Naive thymus-derived CD4-positive, alpha-beta T cell (primary cell): Measurements from ENCODE around the gene SPEM2. TPM values are rescaled to one million over a fixed set of nuclear protein-coding genes. Genes with fewer than 3 reads are reported as not detected.

Source experiments
- ATAC-seq: fragments of 150-1000 bp; cut with Tn5 transposase; 2 replicates; pipeline ENCODE4 v1.10.0; 2021; ENCODE audit warnings: mild to moderate bottlenecking, moderate library complexity
- CTCF ChIA-PET: fragments of 350-600 bp; sonication (Branson Sonifier 250); formaldehyde crosslinking; loops from one replicate; lab custom pipeline; 2021; ENCODE audit warnings: antibody characterized with exemption; lab: Charles Lee
- POLR2A ChIA-PET: fragments of 350-600 bp; sonication (Branson Sonifier 250); formaldehyde crosslinking; loops from one replicate; lab custom pipeline; 2021; ENCODE audit warnings: antibody characterized with exemption, inconsistent platforms; lab: Charles Lee
- DNase-seq, 9 donors: peaks; one replicate each; pipeline versions ENCODE4 v3.0.0 to v3.0.0-alpha.2; 2020 to 2022; ENCODE audit warnings: mixed read lengths in 1 of 9
- H3K27ac ChIP-seq: one replicate; pipeline ENCODE4 v1.7.0; 2013; ENCODE audit warnings: mild to moderate bottlenecking, low read depth, low read length, moderate library complexity
- H3K27me3 ChIP-seq, 2 donors: one replicate each; pipeline ENCODE4 v1.7.0; 2013; ENCODE audit warnings: low read length in 2 of 2, mild to moderate bottlenecking in 2 of 2, moderate library complexity in 2 of 2; ENCODE audit not compliant: control insufficient read depth in 2 of 2, insufficient read depth in 2 of 2
- H3K36me3 ChIP-seq, 3 experiments: 1 replicate in 2 of 3; 2 replicates in 1 of 3; pipeline ENCODE4 v1.7.0; 2013; ENCODE audit warnings: low read length in 3 of 3, mild to moderate bottlenecking in 3 of 3, moderate library complexity in 1 of 3; ENCODE audit not compliant: insufficient read depth in 3 of 3, control insufficient read depth in 2 of 3
- H3K4me1 ChIP-seq, 2 donors: one replicate each; pipeline ENCODE4 v1.7.0; 2013; ENCODE audit warnings: low read length in 2 of 2, mild to moderate bottlenecking in 2 of 2, moderate library complexity in 1 of 2; ENCODE audit not compliant: control insufficient read depth in 2 of 2, insufficient read depth in 2 of 2
- H3K4me3 ChIP-seq: 2 replicates; pipeline ENCODE4 v1.7.0; 2013; ENCODE audit warnings: mild to moderate bottlenecking, low read length
- H3K9me3 ChIP-seq, 3 experiments: 1 replicate in 2 of 3; 2 replicates in 1 of 3; pipeline ENCODE4 v1.7.0; 2013; ENCODE audit warnings: low read length in 3 of 3; ENCODE audit not compliant: control insufficient read depth in 2 of 3
- H3K27ac Mint-ChIP-seq, 9 donors: one replicate each; pipeline ENCODE4 v1.8.0; 2020 to 2022; ENCODE audit warnings: mixed read lengths in 9 of 9, mild to moderate bottlenecking in 8 of 9, moderate library complexity in 5 of 9, inconsistent platforms in 2 of 9
- H3K27me3 Mint-ChIP-seq, 5 donors: one replicate each; pipeline ENCODE4 v1.8.0; 2021 to 2022; ENCODE audit warnings: mixed read lengths in 5 of 5, mild to moderate bottlenecking in 1 of 5
- H3K36me3 Mint-ChIP-seq, 5 donors: one replicate each; pipeline ENCODE4 v1.8.0; 2020 to 2022; ENCODE audit warnings: mixed read lengths in 5 of 5, mild to moderate bottlenecking in 3 of 5, inconsistent platforms in 1 of 5
- H3K4me1 Mint-ChIP-seq, 7 donors: one replicate each; pipeline ENCODE4 v1.8.0; 2020 to 2022; ENCODE audit warnings: mixed read lengths in 7 of 7, mild to moderate bottlenecking in 3 of 7, inconsistent platforms in 1 of 7
- H3K4me3 Mint-ChIP-seq, 10 donors: one replicate each; pipeline ENCODE4 v1.8.0; 2020 to 2022; ENCODE audit warnings: mild to moderate bottlenecking in 10 of 10, mixed read lengths in 10 of 10, moderate library complexity in 6 of 10, inconsistent platforms in 2 of 10
- H3K9me3 Mint-ChIP-seq, 11 donors: one replicate each; pipeline ENCODE4 v1.8.0; 2020 to 2022; ENCODE audit warnings: mixed read lengths in 11 of 11, mild to moderate bottlenecking in 4 of 11, inconsistent platforms in 1 of 11, moderate library complexity in 1 of 11
- intact Hi-C, 2 donors: fragments of 100-400 bp; cut with micrococcal nuclease; formaldehyde crosslinking; loops; one replicate each; pipeline ENCODE4 v1.15.1; 2023
- polyA plus RNA-seq, 2 donors: library from polyadenylated mRNA; unstranded; fragments of 300-500 nt; fragmentation: Illumina TruSeq; gene quantifications; one replicate each; pipeline ENCODE4 v1.2.3, GENCODE V29; 2021
- total RNA-seq, 6 experiments: library from RNA in 5 of 6; stranded (reverse) in 5 of 6; gene quantifications; 1 replicate in 5 of 6; 2 replicates in 1 of 6; pipeline ENCODE4 v1.2.3 and lab custom pipeline; 2021 to 2026

Gene SPEM2
- total and polyA plus RNA-seq, 7 experiments from 2014 or later = not detected

DNA sequence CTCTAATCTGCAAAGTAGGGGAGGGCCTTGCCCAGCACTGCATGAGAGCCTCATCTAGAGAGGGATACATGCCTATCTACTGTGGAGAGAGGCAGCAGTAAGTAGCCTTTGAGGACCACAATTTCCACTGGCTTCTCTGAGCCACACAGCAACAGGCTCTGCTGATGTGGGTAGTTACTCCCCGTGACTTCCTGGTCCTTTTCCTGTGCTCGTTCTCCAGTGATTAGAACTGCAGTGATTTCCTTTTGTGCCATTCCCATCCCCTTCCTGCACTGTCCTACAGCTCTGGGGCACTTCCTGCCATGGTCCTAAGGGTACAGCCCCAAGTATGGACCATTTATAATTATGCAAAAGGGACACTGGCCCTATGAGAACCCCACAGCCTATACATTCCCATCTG is 34.1 kb upstream of the SPEM2 start:
- Mint-ChIP-seq H3K36me3 (peaks cover 0 to 25% (median 19%) of the 10 kb centered on the region in 5 donors), H3K9me3 (no peaks in the 10 kb centered on the region), H3K27ac (peak overlapping the region in 6 of 9 donors; percentile 34 to 82 (median 62)), H3K4me1 (peaks cover 25 to 48% (median 30%) of the 10 kb centered on the region in 7 donors), H3K4me3 (peak overlapping the region in 5 of 10 donors; percentile 1 to 97 (median 71)), H3K27me3 (no peaks in the 10 kb centered on the region)
- Histone ChIP-seq H3K27me3 (no peaks in the 10 kb centered on the region), H3K4me3 (no peak overlapping the region), H3K36me3 (peaks cover 8 to 64% (median 16%) of the 10 kb centered on the region in 3 experiments), H3K4me1 (peaks cover 7 to 25% of the 10 kb centered on the region in 2 donors), H3K9me3 (no peaks in the 10 kb centered on the region), H3K27ac (peak overlapping the region; percentile 39)
- no peak for DNase-seq
- ATAC-seq = no peak
- POLR2A ChIA-PET = interaction anchor here (0.6 to 5.9 kb wide), 5 partner anchors 10 to 509 kb away, joined by 3 to 38 read pairs (median 3); partner anchors contain the start of genes DVL2 and TMEM256
- intact Hi-C loops = loop anchor here in 1 of 2 donors (5.0 kb wide), 1 partner anchor 66 kb away; no protein-coding TSS in a partner anchor
- CTCF ChIA-PET = no interaction called here

DNA sequence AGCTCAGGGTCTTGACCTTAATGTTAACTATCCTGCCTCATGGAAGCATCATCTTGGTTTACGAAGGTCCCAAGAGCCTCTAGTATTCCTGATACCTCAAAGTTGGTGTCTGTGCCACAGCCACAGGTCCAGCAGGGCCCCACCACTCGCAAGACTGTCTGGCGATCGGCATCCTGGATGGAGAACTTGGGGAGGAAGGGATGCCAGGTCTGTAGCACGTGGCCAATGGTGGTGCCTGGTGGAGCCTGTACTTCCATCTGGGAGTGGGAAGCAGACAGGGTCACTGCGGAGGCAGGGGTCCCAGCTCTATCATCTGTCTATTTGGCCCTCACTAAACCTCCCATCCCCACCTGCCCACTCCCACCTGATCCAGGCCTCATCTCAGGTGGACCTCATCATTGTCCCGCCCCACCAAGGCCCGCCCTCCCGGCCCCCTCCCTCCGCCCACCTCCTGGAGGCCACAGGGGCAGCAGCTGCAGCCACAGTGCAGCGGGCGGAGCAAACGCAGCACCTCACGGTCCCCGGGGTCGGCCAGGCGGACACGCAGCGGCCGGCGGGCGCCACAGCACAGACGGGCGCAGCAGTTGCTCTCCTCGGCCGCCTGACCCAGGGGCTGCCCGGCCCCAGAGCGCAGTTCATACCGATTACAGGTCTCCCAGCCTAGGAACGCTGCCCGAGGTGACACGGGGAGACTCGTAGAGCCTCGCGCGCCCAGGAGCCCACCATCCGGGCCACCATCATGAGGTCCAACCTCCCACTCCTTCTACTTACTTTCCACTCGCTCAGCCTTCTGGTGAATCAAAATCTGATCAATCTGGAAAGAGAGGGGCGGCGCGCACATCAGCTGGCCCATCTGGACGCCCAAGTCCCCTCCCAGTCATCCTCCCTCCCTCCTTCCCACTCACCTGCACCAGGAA is 32.5 kb upstream of the SPEM2 start:
- Mint-ChIP-seq H3K27ac (peak overlapping the region in 8 of 9 donors; percentile 18 to 97 (median 78)), H3K36me3 (peaks cover 0 to 25% (median 19%) of the 10 kb centered on the region in 5 donors), H3K4me1 (peaks cover 25 to 48% (median 28%) of the 10 kb centered on the region in 7 donors), H3K4me3 (peak overlapping the region; percentile 58 to 97 (median 94)), H3K9me3 (no peaks in the 10 kb centered on the region), H3K27me3 (no peaks in the 10 kb centered on the region)
- no peaks in the 10 kb centered on the region for H3K9me3 ChIP-seq
- intact Hi-C loops = loop anchor here in 1 of 2 donors (5.0 kb wide), 1 partner anchor 64 kb away; no protein-coding TSS in a partner anchor
- H3K4me1 ChIP-seq = peaks cover 7 to 25% of the 10 kb centered on the region in 2 donors
- no peak for ATAC-seq
- peaks cover 8 to 49% (median 16%) of the 10 kb centered on the region in 3 experiments for H3K36me3 ChIP-seq
- peak overlapping the region; percentile 87 for H3K27ac ChIP-seq
- no peaks in the 10 kb centered on the region for H3K27me3 ChIP-seq
- ChIA-PET CTCF (interaction anchor here (0.6 to 2.2 kb wide), 2 partner anchors 37 to 63 kb away, joined by 3 to 7 read pairs; partner anchors contain the start of gene TMEM95), POLR2A (interaction anchor here (0.5 to 5.9 kb wide), 6 partner anchors 9 to 767 kb away, joined by 3 to 38 read pairs (median 4); partner anchors contain the start of genes POLR2A and TMEM256)
- DNase-seq = no peak
- peak overlapping the region; percentile 94 for H3K4me3 ChIP-seq

DNA sequence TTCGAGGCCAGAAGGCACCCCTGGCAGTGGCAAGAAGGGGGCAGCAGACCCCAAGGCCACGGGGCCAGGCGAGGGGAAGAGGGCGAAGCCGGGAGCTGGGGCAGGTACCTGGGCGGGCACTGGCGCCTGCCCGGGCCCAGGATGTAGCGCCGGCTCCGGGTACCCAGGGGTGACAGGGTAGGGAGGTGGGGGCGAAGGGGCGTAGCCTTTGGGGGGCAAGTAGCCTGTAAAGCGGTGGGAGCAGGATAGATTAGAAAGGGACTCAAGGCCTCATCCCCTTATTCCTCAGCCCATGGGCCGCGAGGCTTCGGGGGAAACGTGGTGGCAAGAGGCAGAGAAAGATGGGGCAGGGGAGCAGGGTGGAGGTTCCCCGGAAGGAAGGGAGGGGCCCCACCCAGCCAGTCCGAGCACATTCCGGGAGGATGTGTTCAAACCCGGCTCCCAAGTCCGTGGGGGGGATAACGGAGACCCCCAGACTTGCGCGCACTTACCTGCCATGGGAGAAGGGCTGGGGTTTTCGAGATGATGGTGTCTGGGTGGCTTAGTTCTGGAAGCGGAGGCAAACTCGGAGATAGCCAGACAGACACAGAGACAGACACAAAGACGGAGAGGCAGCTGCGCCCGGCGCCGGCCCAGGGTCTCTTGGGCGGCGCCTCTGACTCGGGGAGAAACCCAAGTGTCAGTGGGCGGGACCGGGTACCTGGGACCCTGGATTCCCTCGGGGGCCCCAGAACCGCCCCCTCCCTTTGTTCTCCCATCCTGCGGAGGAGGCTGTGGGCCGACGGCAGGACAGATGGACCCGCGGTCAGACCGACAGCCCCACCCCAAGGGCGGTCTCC is 31.6 kb upstream of the SPEM2 start:
- Mint-ChIP-seq H3K9me3 (no peaks in the 10 kb centered on the region), H3K4me3 (peak overlapping the region; percentile 89 to 97 (median 95)), H3K36me3 (peaks cover 0 to 25% (median 19%) of the 10 kb centered on the region in 5 donors), H3K27me3 (no peaks in the 10 kb centered on the region), H3K4me1 (peaks cover 25 to 48% (median 28%) of the 10 kb centered on the region in 7 donors), H3K27ac (peak overlapping the region; percentile 83 to 97 (median 90))
- ATAC-seq = peak; percentile 77
- H3K27me3 ChIP-seq = no peaks in the 10 kb centered on the region
- peak in 7 of 9 donors; percentile 49 to 78 (median 72) for DNase-seq
- peak overlapping the region; percentile 94 for H3K4me3 ChIP-seq
- H3K9me3 ChIP-seq = no peaks in the 10 kb centered on the region
- peaks cover 7 to 25% of the 10 kb centered on the region in 2 donors for H3K4me1 ChIP-seq
- intact Hi-C loops = loop anchor here (1.0 to 5.0 kb wide), 6 partner anchors 10 to 91 kb away; partner anchors contain the start of genes TMEM256 (in 2 of the 2), POLR2A (in 1 of the 2) and TMEM102 (in 1 of the 2)
- peaks cover 8 to 40% (median 16%) of the 10 kb centered on the region in 3 experiments for H3K36me3 ChIP-seq
- peak overlapping the region; percentile 87 for H3K27ac ChIP-seq
- CTCF ChIA-PET = interaction anchor here (0.6 to 2.2 kb wide), 5 partner anchors 10 to 167 kb away, joined by 3 to 7 read pairs (median 3); partner anchors contain the start of genes ACAP1 and TMEM95
- POLR2A ChIA-PET = interaction anchor here (0.5 to 5.9 kb wide), 14 partner anchors 8 to 767 kb away, joined by 3 to 38 read pairs (median 4); partner anchors contain the start of genes POLR2A, TMEM102 and TMEM256

DNA sequence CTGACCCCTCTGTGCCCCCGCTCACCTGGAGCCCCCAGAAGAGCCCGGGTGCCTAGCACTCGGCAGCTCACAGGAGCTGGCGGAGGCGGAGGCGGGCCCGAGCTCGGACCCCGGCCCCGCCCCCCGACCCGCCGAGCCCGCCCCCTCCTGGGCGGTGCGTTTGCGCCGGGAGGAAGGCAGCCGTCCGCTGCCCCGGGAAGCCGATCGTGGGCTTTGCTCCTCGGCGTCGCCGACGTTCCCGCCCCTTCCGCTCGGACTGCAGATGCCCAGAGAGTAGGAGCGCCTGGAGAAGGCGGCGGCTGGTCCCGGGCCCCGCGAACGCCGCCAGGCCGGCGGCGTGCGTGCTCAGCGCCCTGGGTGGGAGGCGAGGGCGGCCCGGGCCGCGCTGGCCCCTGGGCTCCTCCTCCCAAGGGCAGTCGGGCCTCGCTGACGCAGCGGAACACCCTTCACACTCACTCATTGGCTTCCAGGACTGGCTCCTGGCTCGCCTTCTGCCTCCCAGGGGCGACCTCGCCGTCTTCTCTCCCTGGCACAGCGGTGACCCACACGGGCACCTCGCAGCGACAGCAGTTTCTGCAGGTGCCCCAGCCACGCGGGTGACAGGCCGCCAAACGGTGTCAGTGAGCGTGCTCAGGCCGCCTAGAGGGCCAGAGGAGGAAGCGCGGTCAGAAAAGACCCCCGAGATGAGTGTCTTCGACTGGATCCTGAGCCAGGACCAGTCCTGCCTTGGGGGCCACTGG is 30.8 kb upstream of the SPEM2 start, which contains the start of gene PLSCR3:
TSS of gene PLSCR3 (minus strand) at position 74 of the 740 bp plus-strand sequence. CDS start 415 bp downstream, outside the sequence.
- Mint-ChIP-seq H3K4me1 (peaks cover 25 to 46% (median 27%) of the 10 kb centered on the region in 7 donors), H3K4me3 (peak within 1 kb of the TSS; percentile 93 to 97 (median 95)), H3K9me3 (no peaks in the 10 kb centered on the region), H3K36me3 (peaks cover 0 to 19% (median 15%) of the 10 kb centered on the region in 5 donors), H3K27ac (peak within 1 kb of the TSS; percentile 85 to 97 (median 92)), H3K27me3 (no peaks in the 10 kb centered on the region)
- H3K27me3 ChIP-seq = no peaks in the 10 kb centered on the region
- peak within 1 kb of the TSS; percentile 94 for H3K4me3 ChIP-seq
- peak within 1 kb of the TSS; percentile 87 for H3K27ac ChIP-seq
- POLR2A ChIA-PET = interaction anchor here (0.6 to 5.9 kb wide), 11 partner anchors 9 to 85 kb away, joined by 3 to 38 read pairs (median 3); partner anchors contain the start of genes TMEM102 and TMEM256
- H3K9me3 ChIP-seq = no peaks in the 10 kb centered on the region
- CTCF ChIA-PET = interaction anchor here (0.6 to 2.2 kb wide), 5 partner anchors 10 to 730 kb away, joined by 3 to 7 read pairs (median 4); partner anchors contain the start of genes ACAP1 and TMEM95
- DNase-seq (peak; percentile 68 to 91 (median 82)), ATAC-seq (peak; percentile 94)
- intact Hi-C loops = loop anchor here (1.0 to 5.0 kb wide), 6 partner anchors 10 to 90 kb away; partner anchors contain the start of genes TMEM256 (in 2 of the 2), POLR2A (in 1 of the 2) and TMEM102 (in 1 of the 2)
- peaks cover 8 to 32% (median 11%) of the 10 kb centered on the region in 3 experiments for H3K36me3 ChIP-seq
- H3K4me1 ChIP-seq = peaks cover 7 to 25% of the 10 kb centered on the region in 2 donors

DNA sequence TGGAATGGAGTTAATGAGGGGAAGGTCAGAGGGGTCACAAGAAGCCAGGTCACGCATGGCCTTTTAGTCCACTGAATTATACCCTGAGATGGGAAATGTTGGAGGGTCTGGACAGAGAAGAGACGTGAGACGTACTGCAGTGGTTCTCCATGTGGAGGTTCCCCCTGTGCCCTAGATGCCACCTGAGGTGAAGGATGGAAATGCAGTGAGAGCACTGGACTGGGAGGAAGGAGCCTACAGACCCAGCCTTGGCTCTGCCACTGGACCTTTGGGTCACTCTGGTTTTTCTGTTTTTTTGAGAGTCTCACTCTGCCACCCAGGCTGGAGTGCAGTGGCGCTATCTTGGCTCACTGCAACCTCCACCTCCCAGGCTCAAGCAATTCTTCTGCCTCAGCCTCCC is 29.3 kb upstream of the SPEM2 start:
- H3K4me1 ChIP-seq = peaks cover 7 to 16% of the 10 kb centered on the region in 2 donors
- Mint-ChIP-seq H3K9me3 (no peaks in the 10 kb centered on the region), H3K27me3 (no peaks in the 10 kb centered on the region), H3K4me1 (peaks cover 20 to 33% (median 24%) of the 10 kb centered on the region in 7 donors), H3K36me3 (peaks cover 0 to 14% (median 6%) of the 10 kb centered on the region in 5 donors), H3K4me3 (peak overlapping the region in 6 of 10 donors; percentile 1 to 64 (median 22)), H3K27ac (peak overlapping the region in 1 of 9 donors; percentile 9)
- ATAC-seq (no peak), DNase-seq (no peak)
- no peak overlapping the region for H3K4me3 ChIP-seq
- H3K27me3 ChIP-seq = no peaks in the 10 kb centered on the region
- ChIA-PET CTCF (interaction anchor here (0.6 kb wide), 1 partner anchor 79 kb away, joined by 7 read pairs; no protein-coding TSS in a partner anchor), POLR2A (interaction anchor here (2.2 to 5.9 kb wide), 2 partner anchors 7 to 12 kb away, joined by 17 to 38 read pairs; partner anchors contain the start of gene TMEM256)
- intact Hi-C loops = no loop called here
- no peaks in the 10 kb centered on the region for H3K9me3 ChIP-seq
- peaks cover 0 to 17% (median 3%) of the 10 kb centered on the region in 3 experiments for H3K36me3 ChIP-seq
- H3K27ac ChIP-seq = no peak overlapping the region
